Measurements from ENCODE around the gene RNF141. TPM values are rescaled to one million over a fixed set of nuclear protein-coding genes. Genes with fewer than 3 reads are reported as not detected.

The RNF141 gene
- total RNA-seq, 1 experiment from 2014 or later = 23.2 TPM

DNA sequence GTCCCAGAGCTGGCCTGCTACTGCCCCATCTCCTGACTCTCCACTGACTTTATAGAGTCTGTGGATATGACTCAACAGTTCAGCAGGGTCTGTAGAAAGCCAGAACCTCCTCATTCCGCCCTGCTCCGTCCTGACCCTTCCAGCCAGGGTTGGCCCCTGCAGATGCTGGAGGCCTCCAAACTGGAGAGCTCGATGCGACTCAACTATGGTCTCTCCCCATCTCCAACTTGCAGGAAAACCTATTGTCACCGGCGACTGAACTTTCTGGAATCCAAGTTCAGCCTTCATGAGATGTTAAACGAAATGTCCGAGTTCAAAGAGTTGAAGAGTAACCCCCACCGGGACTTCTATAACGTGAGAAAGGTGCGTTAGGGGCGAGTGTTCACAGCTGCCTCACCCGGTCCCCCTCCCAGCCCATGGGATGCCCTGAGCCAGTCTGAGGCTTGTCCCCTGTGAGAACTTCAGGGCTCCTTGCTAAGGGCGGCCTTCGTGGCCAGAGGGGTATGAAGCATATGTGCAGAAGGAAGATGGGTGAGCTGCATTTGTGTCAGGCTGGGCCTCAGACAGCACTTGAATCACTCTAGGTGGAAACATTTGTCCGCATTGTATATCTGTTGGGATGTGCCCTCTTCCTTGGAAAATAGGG lies 53.9 kb downstream of the RNF141 start:
- ChIA-PET POLR2A (no interaction called here), CTCF (interaction anchor here (1.4 kb wide), 1 partner anchor 12 kb away, joined by 4 read pairs; no protein-coding TSS in a partner anchor)
- TF ChIP-seq ZNF423 (CRISPR knock-in tag; IDR thresholded peaks at IDR 0.05) = no peak
- Mint-ChIP-seq H3K4me3 (no peak overlapping the region), H3K4me1 (peaks cover 6% of the 10 kb centered on the region), H3K27ac (no peak overlapping the region), H3K27me3 (ENCODE audit: low read depth) (peaks cover 3% of the 10 kb centered on the region), H3K9me3 (no peaks in the 10 kb centered on the region), H3K36me3 (no peaks in the 10 kb centered on the region)
- DNase-seq (ENCODE audit: low spot score) = no peak
- ATAC-seq = no peak

- Mint-ChIP-seq H3K27ac (no peak overlapping the region), H3K4me1 (peaks cover 6% of the 10 kb centered on the region), H3K36me3 (no peaks in the 10 kb centered on the region), H3K27me3 (ENCODE audit: low read depth) (peaks cover 3% of the 10 kb centered on the region), H3K4me3 (no peak overlapping the region), H3K9me3 (no peaks in the 10 kb centered on the region)
- CTCF ChIA-PET = no interaction called here
- ATAC-seq = no peak
- no peak for DNase-seq (ENCODE audit: low spot score)
- POLR2A ChIA-PET = no interaction called here
- TF ChIP-seq TCF7 (CRISPR knock-in tag; IDR thresholded peaks at IDR 0.05; ENCODE audit: low read depth) = no peak
- no peak for TF ChIP-seq HMGXB4 (CRISPR knock-in tag; IDR thresholded peaks at IDR 0.05)
- TF ChIP-seq NR1H2 (CRISPR knock-in tag; IDR thresholded peaks at IDR 0.05) = no peak
- no peak for TF ChIP-seq ZBTB21 (CRISPR knock-in tag; IDR thresholded peaks at IDR 0.05; ENCODE audit: borderline replicate concordance)
- no peak for TF ChIP-seq JAZF1 (CRISPR knock-in tag; IDR thresholded peaks at IDR 0.05)
- no peak for TF ChIP-seq CREM (CRISPR knock-in tag; IDR thresholded peaks at IDR 0.05)
- TF ChIP-seq TP53 (CRISPR knock-in tag; IDR thresholded peaks at IDR 0.05) = no peak
- no peak for TF ChIP-seq E2F5 (CRISPR knock-in tag; IDR thresholded peaks at IDR 0.05)
- TF ChIP-seq ZNF281 (CRISPR knock-in tag; IDR thresholded peaks at IDR 0.05) = no peak
- no peak for TF ChIP-seq SMAD4 (CRISPR knock-in tag; IDR thresholded peaks at IDR 0.05)
- no peak for TF ChIP-seq ZNF317 (CRISPR knock-in tag; IDR thresholded peaks at IDR 0.05; ENCODE audit: borderline replicate concordance, low read depth)
- no peak for TF ChIP-seq E2F4 (CRISPR knock-in tag; IDR thresholded peaks at IDR 0.05; ENCODE audit: borderline replicate concordance, low read depth)
- TF ChIP-seq KAT7 (CRISPR knock-in tag; IDR thresholded peaks at IDR 0.05; ENCODE audit: borderline replicate concordance) = no peak
- no peak for TF ChIP-seq IRF1 (CRISPR knock-in tag; IDR thresholded peaks at IDR 0.05)
These were observed 54.7 kb downstream of the RNF141 start for GRCh38 chr11:10486161-10486840.

All from WTC11 (cell line).